ENCODE results near the gene ADCK2.
"Not testable (repeated sequence)": the region's sequence is repeated elsewhere in the genome, so short reads cannot be mapped to it uniquely, and the experiment has no call there.

The ADCK2 gene

GRCh38 chr7:140672382-140673062, at the start of gene ADCK2:
Gene ADCK2, plus strand, starts transcription at chr7:140672945. Its CDS starts 386 bp downstream, at chr7:140673331.
- DNase-seq = peak; percentile 50 to 54

GRCh38 chr7:140623980-140624379, 48.8 kb upstream of the ADCK2 start:
- DNase-seq = no peak

- no peak for DNase-seq
Measured at GRCh38 chr7:140624392-140625191, 48.2 kb upstream of the ADCK2 start.

GRCh38 chr7:140625192-140625558, 47.6 kb upstream of the ADCK2 start:
- DNase-seq = not testable (repeated sequence)

GRCh38 chr7:140625908-140626868, 46.6 kb upstream of the ADCK2 start:
- DNase-seq = no peak

GRCh38 chr7:140631021-140631420, 41.7 kb upstream of the ADCK2 start:
- no peak for DNase-seq

GRCh38 chr7:140631602-140632001, 41.1 kb upstream of the ADCK2 start:
- no peak for DNase-seq

- DNase-seq = no peak
Measured at GRCh38 chr7:140635345-140635744, 37.4 kb upstream of the ADCK2 start.

GRCh38 chr7:140635816-140636215, 36.9 kb upstream of the ADCK2 start:
- DNase-seq = no peak

- no peak for DNase-seq
Measured at GRCh38 chr7:140637400-140637799, 35.3 kb upstream of the ADCK2 start.

- DNase-seq = no peak
Measured at GRCh38 chr7:140638173-140638791, 34.5 kb upstream of the ADCK2 start.

GRCh38 chr7:140639366-140640053, 33.2 kb upstream of the ADCK2 start:
- peak in 1 of 2 experiments; percentile 14 for DNase-seq

GRCh38 chr7:140640060-140640637, 32.6 kb upstream of the ADCK2 start:
- no peak for DNase-seq

- no peak for DNase-seq
Measured at GRCh38 chr7:140640727-140641523, 31.8 kb upstream of the ADCK2 start, which contains the start of gene DENND2A. Gene DENND2A, minus strand, starts transcription at chr7:140640813. Its CDS starts 38,416 bp downstream, at chr7:140602397.

GRCh38 chr7:140641524-140642195, 31.1 kb upstream of the ADCK2 start:
- no peak for DNase-seq

- DNase-seq = no peak
Measured at GRCh38 chr7:140643416-140643815, 29.3 kb upstream of the ADCK2 start.

GRCh38 chr7:140644761-140645160, 28.0 kb upstream of the ADCK2 start:
- DNase-seq = not testable (repeated sequence)

- no peak for DNase-seq
Measured at GRCh38 chr7:140645166-140645900, 27.4 kb upstream of the ADCK2 start.
